Measurements from ENCODE around the gene TPK1.

Gene TPK1

GRCh38 chr7:144777005-144777839 lies 58.6 kb downstream of the TPK1 start:
- H3K4me1 ChIP-seq (ENCODE audit: control insufficient read depth, insufficient read depth, low read length): no peaks in the 10 kb centered on the region
- no peak overlapping the region for H3K4me3 ChIP-seq (ENCODE audit: low read depth, low read length)
- H3K9me3 ChIP-seq (ENCODE audit: control insufficient read depth, insufficient read depth, low read length): 0 out of 2 replicates have a peak, but pooled peaks cover 3% of the 10 kb centered on the region
- peak overlapping the region; percentile 44 for H3K27ac ChIP-seq (ENCODE audit: low read depth, low read length)
- no peak overlapping the region for H3K9ac ChIP-seq (ENCODE audit: low read depth, low read length)
- H3K36me3 ChIP-seq (ENCODE audit: control insufficient read depth, insufficient read depth, low read length): no peaks in the 10 kb centered on the region
- H3K27me3 ChIP-seq (ENCODE audit: control insufficient read depth, insufficient read depth, low read length): no peaks in the 10 kb centered on the region

- Histone ChIP-seq H3K36me3 (ENCODE audit: control insufficient read depth, insufficient read depth, low read length) (no peaks in the 10 kb centered on the region), H3K9ac (ENCODE audit: low read depth, low read length) (no peak overlapping the region), H3K4me3 (ENCODE audit: low read depth, low read length) (no peak overlapping the region), H3K27me3 (ENCODE audit: control insufficient read depth, insufficient read depth, low read length) (no peaks in the 10 kb centered on the region), H3K9me3 (ENCODE audit: control insufficient read depth, insufficient read depth, low read length) (0 out of 2 replicates have a peak, but pooled peaks cover 3% of the 10 kb centered on the region), H3K27ac (ENCODE audit: low read depth, low read length) (no peak overlapping the region), H3K4me1 (ENCODE audit: control insufficient read depth, insufficient read depth, low read length) (peaks cover under 1% of the 10 kb centered on the region; the same call in 1 of the 2 replicates)
Observed at GRCh38 chr7:144776447-144776846, 59.4 kb downstream of the TPK1 start.

- H3K27me3 ChIP-seq (ENCODE audit: control insufficient read depth, insufficient read depth, low read length): no peaks in the 10 kb centered on the region
- no peak overlapping the region for H3K4me3 ChIP-seq (ENCODE audit: low read depth, low read length)
- H3K27ac ChIP-seq (ENCODE audit: low read depth, low read length): no peak overlapping the region
- H3K4me1 ChIP-seq (ENCODE audit: control insufficient read depth, insufficient read depth, low read length): peaks cover 6% of the 10 kb centered on the region
- H3K36me3 ChIP-seq (ENCODE audit: control insufficient read depth, insufficient read depth, low read length): no peaks in the 10 kb centered on the region
- H3K9me3 ChIP-seq (ENCODE audit: control insufficient read depth, insufficient read depth, low read length): 0 out of 2 replicates have a peak, but pooled peaks cover 3% of the 10 kb centered on the region
- H3K9ac ChIP-seq (ENCODE audit: low read depth, low read length): no peak overlapping the region
Observed at GRCh38 chr7:144775749-144776148, 60.1 kb downstream of the TPK1 start.

GRCh38 chr7:144771927-144772326 lies 63.9 kb downstream of the TPK1 start:
- Histone ChIP-seq H3K9me3 (ENCODE audit: control insufficient read depth, insufficient read depth, low read length) (no peaks in the 10 kb centered on the region), H3K4me3 (ENCODE audit: low read depth, low read length) (no peak overlapping the region), H3K36me3 (ENCODE audit: control insufficient read depth, insufficient read depth, low read length) (no peaks in the 10 kb centered on the region), H3K9ac (ENCODE audit: low read depth, low read length) (no peak overlapping the region), H3K27ac (ENCODE audit: low read depth, low read length) (no peak overlapping the region), H3K4me1 (ENCODE audit: control insufficient read depth, insufficient read depth, low read length) (peaks cover 9% of the 10 kb centered on the region), H3K27me3 (ENCODE audit: control insufficient read depth, insufficient read depth, low read length) (no peaks in the 10 kb centered on the region)

GRCh38 chr7:144771174-144771573 lies 64.7 kb downstream of the TPK1 start:
- Histone ChIP-seq H3K27ac (ENCODE audit: low read depth, low read length) (no peak overlapping the region), H3K9ac (ENCODE audit: low read depth, low read length) (no peak overlapping the region), H3K9me3 (ENCODE audit: control insufficient read depth, insufficient read depth, low read length) (no peaks in the 10 kb centered on the region), H3K4me1 (ENCODE audit: control insufficient read depth, insufficient read depth, low read length) (peaks cover 9% of the 10 kb centered on the region), H3K27me3 (ENCODE audit: control insufficient read depth, insufficient read depth, low read length) (no peaks in the 10 kb centered on the region), H3K36me3 (ENCODE audit: control insufficient read depth, insufficient read depth, low read length) (no peaks in the 10 kb centered on the region), H3K4me3 (ENCODE audit: low read depth, low read length) (no peak overlapping the region)

- Histone ChIP-seq H3K27ac (ENCODE audit: low read depth, low read length) (no peak overlapping the region), H3K9ac (ENCODE audit: low read depth, low read length) (no peak overlapping the region)
Observed at GRCh38 chr7:144769352-144769751, 66.5 kb downstream of the TPK1 start.

GRCh38 chr7:144768633-144769032 lies 67.2 kb downstream of the TPK1 start:
- Histone ChIP-seq H3K36me3 (ENCODE audit: control insufficient read depth, insufficient read depth, low read length) (no peaks in the 10 kb centered on the region), H3K4me1 (ENCODE audit: control insufficient read depth, insufficient read depth, low read length) (peaks cover 16% of the 10 kb centered on the region), H3K4me3 (ENCODE audit: low read depth, low read length) (no peak overlapping the region), H3K9ac (ENCODE audit: low read depth, low read length) (no peak overlapping the region), H3K9me3 (ENCODE audit: control insufficient read depth, insufficient read depth, low read length) (no peaks in the 10 kb centered on the region), H3K27me3 (ENCODE audit: control insufficient read depth, insufficient read depth, low read length) (no peaks in the 10 kb centered on the region), H3K27ac (ENCODE audit: low read depth, low read length) (no peak overlapping the region)

More at GRCh38 chr7:144769352-144769751, 66.5 kb downstream of the TPK1 start:
- Histone ChIP-seq H3K4me3 (ENCODE audit: low read depth, low read length) (no peak overlapping the region), H3K27me3 (ENCODE audit: control insufficient read depth, insufficient read depth, low read length) (no peaks in the 10 kb centered on the region), H3K9me3 (ENCODE audit: control insufficient read depth, insufficient read depth, low read length) (no peaks in the 10 kb centered on the region), H3K36me3 (ENCODE audit: control insufficient read depth, insufficient read depth, low read length) (no peaks in the 10 kb centered on the region), H3K4me1 (ENCODE audit: control insufficient read depth, insufficient read depth, low read length) (peaks cover 9% of the 10 kb centered on the region)

GRCh38 chr7:144763291-144763690 lies 72.6 kb downstream of the TPK1 start:
- Histone ChIP-seq H3K4me1 (ENCODE audit: control insufficient read depth, insufficient read depth, low read length) (peaks cover 9% of the 10 kb centered on the region), H3K9ac (ENCODE audit: low read depth, low read length) (no peak overlapping the region), H3K27me3 (ENCODE audit: control insufficient read depth, insufficient read depth, low read length) (no peaks in the 10 kb centered on the region), H3K9me3 (ENCODE audit: control insufficient read depth, insufficient read depth, low read length) (no peaks in the 10 kb centered on the region), H3K36me3 (ENCODE audit: control insufficient read depth, insufficient read depth, low read length) (no peaks in the 10 kb centered on the region), H3K27ac (ENCODE audit: low read depth, low read length) (no peak overlapping the region), H3K4me3 (ENCODE audit: low read depth, low read length) (no peak overlapping the region)

- Histone ChIP-seq H3K4me3 (ENCODE audit: low read depth, low read length) (no peak overlapping the region), H3K4me1 (ENCODE audit: control insufficient read depth, insufficient read depth, low read length) (peaks cover 9% of the 10 kb centered on the region)
Observed at GRCh38 chr7:144762853-144763252, 73.0 kb downstream of the TPK1 start.

GRCh38 chr7:144761493-144761892 lies 74.4 kb downstream of the TPK1 start:
- H3K36me3 ChIP-seq (ENCODE audit: control insufficient read depth, insufficient read depth, low read length): no peaks in the 10 kb centered on the region
- no peak overlapping the region for H3K9ac ChIP-seq (ENCODE audit: low read depth, low read length)
- no peak overlapping the region for H3K4me3 ChIP-seq (ENCODE audit: low read depth, low read length)
- no peaks in the 10 kb centered on the region for H3K9me3 ChIP-seq (ENCODE audit: control insufficient read depth, insufficient read depth, low read length)
- H3K4me1 ChIP-seq (ENCODE audit: control insufficient read depth, insufficient read depth, low read length): peaks cover 9% of the 10 kb centered on the region
- H3K27ac ChIP-seq (ENCODE audit: low read depth, low read length): no peak overlapping the region
- no peaks in the 10 kb centered on the region for H3K27me3 ChIP-seq (ENCODE audit: control insufficient read depth, insufficient read depth, low read length)

More at GRCh38 chr7:144762853-144763252, 73.0 kb downstream of the TPK1 start:
- no peak overlapping the region for H3K27ac ChIP-seq (ENCODE audit: low read depth, low read length)
- no peaks in the 10 kb centered on the region for H3K36me3 ChIP-seq (ENCODE audit: control insufficient read depth, insufficient read depth, low read length)
- H3K9ac ChIP-seq (ENCODE audit: low read depth, low read length): no peak overlapping the region
- H3K27me3 ChIP-seq (ENCODE audit: control insufficient read depth, insufficient read depth, low read length): no peaks in the 10 kb centered on the region
- no peaks in the 10 kb centered on the region for H3K9me3 ChIP-seq (ENCODE audit: control insufficient read depth, insufficient read depth, low read length)

GRCh38 chr7:144759653-144760052 lies 76.2 kb downstream of the TPK1 start:
- no peaks in the 10 kb centered on the region for H3K9me3 ChIP-seq (ENCODE audit: control insufficient read depth, insufficient read depth, low read length)
- H3K4me3 ChIP-seq (ENCODE audit: low read depth, low read length): no peak overlapping the region
- H3K27ac ChIP-seq (ENCODE audit: low read depth, low read length): no peak overlapping the region
- H3K9ac ChIP-seq (ENCODE audit: low read depth, low read length): no peak overlapping the region
- H3K4me1 ChIP-seq (ENCODE audit: control insufficient read depth, insufficient read depth, low read length): peaks cover 9% of the 10 kb centered on the region
- no peaks in the 10 kb centered on the region for H3K36me3 ChIP-seq (ENCODE audit: control insufficient read depth, insufficient read depth, low read length)
- H3K27me3 ChIP-seq (ENCODE audit: control insufficient read depth, insufficient read depth, low read length): no peaks in the 10 kb centered on the region

Data from HUES48 (cell line).